ENCODE results near the gene NSG1. TPM values are rescaled to one million over a fixed set of nuclear protein-coding genes. Genes with fewer than 3 reads are reported as not detected.

Gene NSG1
- total and polyA plus RNA-seq, 9 of the 15 experiments (the other 6 are each of a cell fraction or from before 2014, with no cell fraction given), result not detected

- TF ChIP-seq POLR2G (IDR thresholded peaks at IDR 0.05; ENCODE audit: low read depth, low read length) (peak; percentile 29), PHB (CRISPR knock-in tag; IDR thresholded peaks at IDR 0.05) (no peak)
Observed at GRCh38 chr4:4415107-4415805, 28.4 kb downstream of the NSG1 start (continued).

DNA sequence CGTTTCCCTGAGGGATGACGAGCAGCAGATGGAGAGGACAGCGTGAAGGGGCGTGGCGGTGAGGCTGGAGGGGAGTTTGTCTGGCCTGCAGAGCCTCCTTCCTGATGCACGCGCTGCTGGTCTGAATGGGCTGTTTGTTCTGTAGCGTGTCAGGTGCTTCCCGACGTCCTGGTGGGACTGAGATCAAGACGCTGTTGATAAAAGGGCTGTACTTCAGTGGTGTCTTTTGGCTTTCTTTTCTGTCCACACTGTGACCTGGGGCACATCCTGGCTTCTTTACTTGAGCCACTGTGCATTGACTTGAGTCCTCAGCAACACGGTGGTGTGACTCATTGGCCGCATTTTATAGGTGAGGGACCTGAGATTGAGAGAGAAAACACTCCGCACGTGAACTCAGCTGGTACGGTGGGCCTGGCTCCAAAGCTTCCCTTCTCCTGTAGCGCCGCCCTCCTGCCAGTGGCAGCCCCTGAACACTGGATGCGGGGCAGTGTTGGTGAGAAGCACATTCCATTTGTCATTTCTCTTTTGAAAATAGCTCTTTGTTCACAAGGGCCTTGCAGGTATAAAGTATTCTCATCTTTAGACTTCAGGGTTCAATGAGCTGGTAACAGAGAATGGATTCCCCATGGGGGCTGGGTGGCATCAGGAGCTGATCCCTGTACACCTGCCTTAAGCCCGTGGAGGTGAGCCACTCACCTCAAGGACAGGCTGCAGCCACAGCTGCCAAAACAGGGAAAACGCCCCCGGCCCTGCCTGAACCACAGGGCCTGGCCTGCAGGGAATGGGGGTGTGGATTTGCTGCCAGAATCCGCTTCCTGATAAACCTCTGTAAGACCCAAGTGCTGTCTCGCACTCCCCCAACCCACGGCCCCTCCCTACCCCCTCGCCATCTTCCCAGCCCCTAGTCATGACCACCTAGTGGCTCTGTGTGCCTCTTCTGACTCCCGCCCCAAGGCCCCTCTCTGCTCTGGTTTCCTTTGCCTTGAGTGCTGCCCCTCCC, 29.2 kb downstream of the NSG1 start:
- no peaks in the 10 kb centered on the region for H3K9me3 ChIP-seq (replicated peaks; ENCODE audit: control insufficient read depth, insufficient read depth, low read depth, low read length)
- DNase-seq (ENCODE audit: extremely low read depth in 1 of 4, low spot score in 3 of 4), result no peak
- no peak for TF ChIP-seq ESRRB (CRISPR knock-in tag; IDR thresholded peaks at IDR 0.05; ENCODE audit: borderline replicate concordance)
- peak; percentile 42; the same call in 1 of the 2 replicates for TF ChIP-seq POLR2G (IDR thresholded peaks at IDR 0.05; ENCODE audit: low read depth, low read length)
- BruUV-seq (replicated peaks), result no TSS peak
- no peak overlapping the region for H3K4me3 ChIP-seq
- H3K79me2 ChIP-seq (ENCODE audit: control insufficient read depth, insufficient read depth, low read length), result no peaks in the 10 kb centered on the region
- no peak overlapping the region for H2AFZ ChIP-seq (ENCODE audit: low read depth, low read length)
- H3K27ac ChIP-seq (ENCODE audit: extremely low read depth, low read depth, low read length), result no peak overlapping the region
- H4K20me1 ChIP-seq (replicated peaks; ENCODE audit: control insufficient read depth, insufficient read depth, low read length), result peaks cover 3% of the 10 kb centered on the region; the same call in 1 of the 2 replicates
- no peak; the same call in 1 of the 3 replicates for ATAC-seq
- intact Hi-C loops (cut with micrococcal nuclease), result no loop called here
- H3K4me1 ChIP-seq (replicated peaks in 1 of 2; ENCODE audit: control insufficient read depth in 2 of 2, insufficient read depth in 2 of 2, low read length in 2 of 2), result peaks cover 0 to 6% of the 10 kb centered on the region in 2 experiments; a peak in 2 of 5 replicates
- H3K9ac ChIP-seq (ENCODE audit: insufficient read depth in 1 of 2, low read depth in 2 of 2, low read length in 2 of 2), result peak overlapping the region in 1 of 2 experiments; percentile 52; a peak in 2 of 4 replicates
- ChIA-PET POLR2A (interaction anchor here (0.7 to 2.3 kb wide), 3 partner anchors 9 to 1037 kb away, joined by 3 to 5 read pairs (median 4); no protein-coding TSS in a partner anchor), CTCF (ENCODE audit: low intra/inter-chr PET ratio) (no interaction called here)
- H3K36me3 ChIP-seq (ENCODE audit: control insufficient read depth, insufficient read depth, low read length), result peaks cover 20% of the 10 kb centered on the region; the same call in 2 of the 3 replicates
- in situ Hi-C loops (cut with MboI), result no loop called here
- WGBS (ENCODE audit: insufficient coverage, low coverage, missing lambda C conversion rate), result 35% methylated on average over 26 of the region's 27 CpGs
- peaks cover 7 to 45% of the 10 kb centered on the region in 2 experiments; a peak in 4 of 5 replicates for H3K27me3 ChIP-seq (ENCODE audit: control insufficient read depth in 2 of 2, insufficient read depth in 2 of 2, low read length in 2 of 2)
- H3K4me2 ChIP-seq (ENCODE audit: insufficient read depth, low read length), result no peak overlapping the region
- H3K9me1 ChIP-seq (ENCODE audit: control insufficient read depth, insufficient read depth, low read length), result no peaks in the 10 kb centered on the region
- no peak for FAIRE-seq
